Effector memory CD4-positive, alpha-beta T cell (primary cell): Measurements from ENCODE around the gene SKIDA1.
"Not testable (repeated sequence)": the region's sequence is repeated elsewhere in the genome, so short reads cannot be mapped to it uniquely, and the experiment has no call there.

ENCODE experiments used
- DNase-seq, 3 donors: peaks; one replicate each; pipeline ENCODE4 v3.0.0-alpha.2; 2020
- H3K27ac ChIP-seq: 2 replicates; pipeline ENCODE4 v1.7.0; 2013; ENCODE audit warnings: mild to moderate bottlenecking, low read length, moderate library complexity; ENCODE audit not compliant: insufficient read depth, poor library complexity, severe bottlenecking
- H3K27me3 ChIP-seq: replicated peaks from 2 replicates; pipeline ENCODE4 v1.7.0; 2013; ENCODE audit warnings: mild to moderate bottlenecking, low read length; ENCODE audit not compliant: insufficient read depth, control insufficient read depth, poor library complexity, severe bottlenecking
- H3K36me3 ChIP-seq: 2 replicates; pipeline ENCODE4 v1.7.0; 2013; ENCODE audit warnings: mild to moderate bottlenecking, low read length, moderate library complexity; ENCODE audit not compliant: control insufficient read depth, insufficient read depth
- H3K4me1 ChIP-seq: 2 replicates; pipeline ENCODE4 v1.7.0; 2013; ENCODE audit warnings: low read length, mild to moderate bottlenecking; ENCODE audit not compliant: control insufficient read depth, insufficient read depth, poor library complexity, severe bottlenecking
- H3K4me3 ChIP-seq: 2 replicates; pipeline ENCODE4 v1.7.0; 2013; ENCODE audit warnings: low read length, low read depth, mild to moderate bottlenecking; ENCODE audit not compliant: insufficient read depth, poor library complexity, severe bottlenecking
- H3K9me3 ChIP-seq: 2 replicates; pipeline ENCODE4 v1.7.0; 2013; ENCODE audit warnings: mild to moderate bottlenecking, low read length, moderate library complexity; ENCODE audit not compliant: control insufficient read depth
- total RNA-seq, 3 donors: gene quantifications; one replicate each; lab custom pipeline; 2026; lab: John Stamatoyannopoulos, UW

SKIDA1 gene
- total RNA-seq = 0 to 0.77 (median 0.35) reads per million in 3 donors

- Histone ChIP-seq H3K27ac (peak within 1 kb of the TSS; percentile 73), H3K9me3 (no peaks in the 10 kb centered on the region), H3K4me3 (peak within 1 kb of the TSS; percentile 65), H3K4me1 (peaks cover 9% of the 10 kb centered on the region), H3K27me3 (peaks cover 14% of the 10 kb centered on the region), H3K36me3 (no peaks in the 10 kb centered on the region)
- DNase-seq = peak; percentile 25 to 54 (median 37)
These were observed at the start of gene SKIDA1 for GRCh38 chr10:21525367-21526187. TSS of gene SKIDA1 (minus strand) at chr10:21525682. CDS start at chr10:21517822, 7,860 bp downstream.

GRCh38 chr10:21574514-21574913 lies 49.0 kb upstream of the SKIDA1 start:
- not testable (repeated sequence) for H3K27me3 ChIP-seq, H3K4me3 ChIP-seq, H3K9me3 ChIP-seq, H3K36me3 ChIP-seq, H3K27ac ChIP-seq, DNase-seq, H3K4me1 ChIP-seq

DNA sequence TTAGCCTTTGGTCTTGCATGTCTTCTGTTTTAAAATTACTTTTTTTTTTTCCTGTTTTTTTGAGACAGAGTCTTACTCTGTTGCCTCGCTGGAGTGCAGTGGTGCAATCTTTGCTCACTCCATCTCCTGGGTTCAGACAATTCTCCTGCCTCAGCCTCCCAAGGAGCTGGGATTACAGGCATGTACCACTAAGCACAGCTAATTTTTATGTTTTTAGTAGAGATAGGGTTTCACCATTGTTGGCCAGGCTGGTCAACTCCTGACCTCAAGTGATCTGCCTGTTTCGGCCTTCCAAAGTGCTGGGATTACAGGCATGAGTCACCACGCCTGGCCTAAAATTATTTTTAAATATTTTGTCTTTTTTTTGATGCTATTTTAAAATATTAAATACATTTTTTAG lies 47.1 kb upstream of the SKIDA1 start:
- Histone ChIP-seq H3K4me3 (no peak overlapping the region), H3K4me1 (no peaks in the 10 kb centered on the region), H3K27ac (no peak overlapping the region), H3K36me3 (peaks cover 5% of the 10 kb centered on the region), H3K9me3 (no peaks in the 10 kb centered on the region), H3K27me3 (no peaks in the 10 kb centered on the region)
- DNase-seq = no peak

GRCh38 chr10:21570761-21571521 lies 45.5 kb upstream of the SKIDA1 start:
- no peaks in the 10 kb centered on the region for H3K27me3 ChIP-seq
- no peaks in the 10 kb centered on the region for H3K9me3 ChIP-seq
- H3K4me3 ChIP-seq = no peak overlapping the region
- H3K36me3 ChIP-seq = peaks cover 5% of the 10 kb centered on the region
- no peaks in the 10 kb centered on the region for H3K4me1 ChIP-seq
- H3K27ac ChIP-seq = no peak overlapping the region
- DNase-seq = no peak

DNA sequence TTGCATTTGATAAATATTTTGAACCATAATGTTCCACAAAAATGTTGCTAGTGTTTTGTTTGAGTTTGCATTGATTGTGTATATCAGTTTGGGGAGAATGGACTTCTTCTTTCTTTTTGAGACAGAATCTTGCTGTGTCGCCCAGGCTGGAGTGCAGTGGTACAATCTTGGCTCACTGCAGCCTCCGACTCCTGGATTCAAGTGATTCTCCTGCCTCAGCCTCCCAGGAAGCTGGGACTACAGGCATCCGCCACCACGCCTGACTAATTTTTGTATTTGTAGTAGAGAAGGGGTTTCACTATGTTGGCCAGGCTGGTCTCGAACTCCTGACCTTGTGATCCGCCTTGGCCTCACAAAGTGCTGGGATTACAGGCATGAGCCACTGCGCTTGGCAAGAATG lies 33.5 kb upstream of the SKIDA1 start:
- H3K4me1 ChIP-seq, H3K4me3 ChIP-seq, H3K27ac ChIP-seq, DNase-seq, H3K27me3 ChIP-seq, H3K9me3 ChIP-seq: not testable (repeated sequence)
- H3K36me3 ChIP-seq = peaks cover 33% of the 10 kb centered on the region

DNA sequence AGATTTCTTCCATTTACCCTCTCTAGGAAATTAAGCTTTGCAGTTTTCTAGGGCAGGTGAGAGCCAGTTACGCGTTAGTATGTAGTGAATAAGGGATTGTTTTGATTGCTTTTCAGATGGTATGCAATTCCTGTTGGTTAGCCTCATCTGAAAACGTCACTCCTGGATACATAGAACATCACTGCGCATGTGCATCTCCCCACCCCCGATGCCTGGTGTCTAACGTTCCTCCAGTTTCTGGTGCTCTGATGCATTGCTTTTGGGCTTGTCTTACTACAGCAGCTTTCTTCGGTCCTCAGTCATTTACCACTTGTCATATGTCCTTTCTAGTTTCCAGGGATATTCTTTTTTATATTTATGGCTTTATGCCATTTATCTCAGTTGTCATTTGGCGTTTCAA lies 31.0 kb upstream of the SKIDA1 start:
- H3K27me3 ChIP-seq = no peaks in the 10 kb centered on the region
- no peak overlapping the region for H3K4me3 ChIP-seq
- peaks cover 45% of the 10 kb centered on the region for H3K36me3 ChIP-seq
- no peak for DNase-seq
- H3K4me1 ChIP-seq = no peaks in the 10 kb centered on the region
- H3K9me3 ChIP-seq = no peaks in the 10 kb centered on the region
- H3K27ac ChIP-seq = no peak overlapping the region

- Histone ChIP-seq H3K27me3 (no peaks in the 10 kb centered on the region), H3K9me3 (no peaks in the 10 kb centered on the region), H3K27ac (no peak overlapping the region), H3K36me3 (peaks cover 29% of the 10 kb centered on the region), H3K4me3 (no peak overlapping the region), H3K4me1 (no peaks in the 10 kb centered on the region)
- no peak for DNase-seq
These were observed 27.2 kb upstream of the SKIDA1 start for GRCh38 chr10:21552638-21553037.

DNA sequence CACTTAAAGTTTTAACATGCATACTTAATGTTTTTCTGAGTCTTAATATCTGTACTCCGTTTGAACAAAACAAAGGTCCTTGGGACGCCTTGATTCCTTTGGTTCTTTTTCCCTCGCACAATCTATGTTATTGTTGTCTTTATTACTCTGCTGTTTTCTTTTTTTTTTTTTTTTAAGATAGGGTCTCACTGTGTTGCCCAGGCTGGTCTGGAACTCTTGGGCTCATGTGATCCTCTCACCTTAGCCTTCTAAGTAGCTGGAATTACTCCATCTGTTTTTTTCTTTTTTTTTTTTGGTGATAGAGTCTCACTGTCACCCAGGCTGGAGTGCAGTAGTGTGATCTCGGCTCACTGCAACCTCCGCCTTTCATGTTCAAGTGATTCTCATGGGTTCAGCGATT lies 21.8 kb upstream of the SKIDA1 start:
- H3K4me1 ChIP-seq = no peaks in the 10 kb centered on the region
- no peaks in the 10 kb centered on the region for H3K27me3 ChIP-seq
- peaks cover 35% of the 10 kb centered on the region for H3K36me3 ChIP-seq
- H3K27ac ChIP-seq = no peak overlapping the region
- DNase-seq = no peak
- H3K4me3 ChIP-seq = no peak overlapping the region
- no peaks in the 10 kb centered on the region for H3K9me3 ChIP-seq

DNA sequence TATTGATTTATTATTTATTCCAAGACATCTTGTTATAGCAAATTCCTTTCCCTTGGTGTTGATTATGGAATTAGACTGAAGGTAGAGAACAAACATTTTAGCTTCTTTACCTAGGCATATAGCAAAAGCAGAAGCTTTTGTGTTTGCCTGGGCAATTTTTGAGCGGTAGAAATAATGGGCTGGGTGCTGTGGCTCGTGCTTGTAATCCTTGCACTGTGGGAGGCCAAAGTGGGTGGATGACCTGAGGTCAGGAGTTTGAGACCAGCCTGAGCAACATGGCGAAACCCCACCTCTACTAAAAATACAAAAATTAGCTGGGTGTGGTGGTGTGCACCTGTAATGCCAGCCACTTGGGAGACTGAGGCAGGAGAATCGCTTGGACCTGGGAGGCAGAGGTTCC lies 15.2 kb upstream of the SKIDA1 start:
- not testable (repeated sequence) for H3K27me3 ChIP-seq, DNase-seq
- peaks cover 44% of the 10 kb centered on the region for H3K36me3 ChIP-seq

DNA sequence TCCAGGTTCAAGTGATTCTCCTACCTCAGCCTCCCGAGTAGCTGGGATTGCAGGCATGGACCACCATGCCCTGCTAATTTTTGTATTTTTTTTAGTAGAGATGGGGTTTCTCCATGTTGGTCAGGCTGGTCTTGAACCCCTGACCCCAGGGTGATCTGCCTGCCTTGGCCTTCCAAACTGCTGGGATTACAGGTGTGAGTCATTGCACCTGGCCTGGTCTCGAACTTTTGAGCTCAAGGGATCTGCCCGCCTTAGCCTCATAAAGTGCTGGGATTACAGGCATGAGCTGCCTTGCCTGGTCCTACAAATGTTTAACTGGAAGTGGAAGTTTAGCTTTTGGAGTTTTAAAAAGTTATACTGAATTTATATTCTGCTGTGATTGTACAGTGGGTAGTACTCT lies 11.4 kb upstream of the SKIDA1 start:
- Histone ChIP-seq H3K27ac (no peak overlapping the region), H3K9me3 (no peaks in the 10 kb centered on the region), H3K27me3 (no peaks in the 10 kb centered on the region), H3K4me3 (no peak overlapping the region), H3K36me3 (peaks cover 11% of the 10 kb centered on the region), H3K4me1 (peaks cover 5% of the 10 kb centered on the region)
- DNase-seq = no peak

More for the DNA sequence above, 15.2 kb upstream of the SKIDA1 start:
- not testable (repeated sequence) for H3K4me1 ChIP-seq, H3K4me3 ChIP-seq, H3K27ac ChIP-seq, H3K9me3 ChIP-seq
